ENCODE measurements around the gene BEND3. TPM values are rescaled to one million over a fixed set of nuclear protein-coding genes. Genes with fewer than 3 reads are reported as not detected.
A peak's percentile ranks its signal among the peaks of the same experiment; 100 is the strongest.

Gene BEND3
- total and polyA plus RNA-seq, 12 donors = 0.37 to 2.3 (median 1.3) TPM

DNA sequence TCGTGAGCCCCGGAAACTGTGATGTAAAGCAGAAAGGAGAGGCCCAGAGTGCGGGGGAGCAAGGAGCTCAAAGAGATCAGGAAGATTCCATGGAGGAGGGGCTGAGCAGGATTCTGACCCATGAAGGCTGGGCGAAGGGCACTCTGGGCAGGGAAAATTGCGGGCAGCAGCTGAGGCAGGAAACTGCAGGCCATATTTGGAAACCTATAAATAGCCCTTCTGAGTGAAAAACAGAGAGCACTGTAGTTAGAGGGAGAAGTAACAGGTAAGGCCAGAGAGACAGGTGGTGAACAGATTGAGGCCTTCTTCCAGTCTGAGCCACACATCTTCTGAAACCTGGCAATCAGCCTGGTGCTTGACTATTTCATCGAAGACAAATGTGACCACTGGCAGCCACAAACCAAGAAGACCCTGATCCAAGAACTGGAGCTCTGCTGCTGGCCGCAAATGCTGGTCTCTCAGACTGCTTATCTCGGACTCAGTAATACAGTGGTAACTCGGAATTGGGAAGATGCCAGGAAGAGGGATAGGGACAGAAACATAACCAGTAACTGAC, 14.1 kb upstream of the BEND3 start:
- TF ChIP-seq, protein P1, sequence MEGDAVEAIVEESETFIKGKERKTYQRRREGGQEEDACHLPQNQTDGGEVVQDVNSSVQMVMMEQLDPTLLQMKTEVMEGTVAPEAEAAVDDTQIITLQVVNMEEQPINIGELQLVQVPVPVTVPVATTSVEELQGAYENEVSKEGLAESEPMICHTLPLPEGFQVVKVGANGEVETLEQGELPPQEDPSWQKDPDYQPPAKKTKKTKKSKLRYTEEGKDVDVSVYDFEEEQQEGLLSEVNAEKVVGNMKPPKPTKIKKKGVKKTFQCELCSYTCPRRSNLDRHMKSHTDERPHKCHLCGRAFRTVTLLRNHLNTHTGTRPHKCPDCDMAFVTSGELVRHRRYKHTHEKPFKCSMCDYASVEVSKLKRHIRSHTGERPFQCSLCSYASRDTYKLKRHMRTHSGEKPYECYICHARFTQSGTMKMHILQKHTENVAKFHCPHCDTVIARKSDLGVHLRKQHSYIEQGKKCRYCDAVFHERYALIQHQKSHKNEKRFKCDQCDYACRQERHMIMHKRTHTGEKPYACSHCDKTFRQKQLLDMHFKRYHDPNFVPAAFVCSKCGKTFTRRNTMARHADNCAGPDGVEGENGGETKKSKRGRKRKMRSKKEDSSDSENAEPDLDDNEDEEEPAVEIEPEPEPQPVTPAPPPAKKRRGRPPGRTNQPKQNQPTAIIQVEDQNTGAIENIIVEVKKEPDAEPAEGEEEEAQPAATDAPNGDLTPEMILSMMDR (IDR thresholded peaks at IDR 0.05) = no peak
- ATAC-seq (peak in 7 of 8 donors; percentile 33 to 84 (median 55)), DNase-seq (no peak)
- peaks cover 0 to 13% (median 4%) of the 10 kb centered on the region in 9 donors for H3K4me1 ChIP-seq
- H3K36me3 ChIP-seq = no peaks in the 10 kb centered on the region
- WGBS, 2 donors = 46 to 51% methylated on average over 9 of the region's 9 CpGs
- no peaks in the 10 kb centered on the region for H3K9me3 ChIP-seq
- H3K4me3 ChIP-seq = no peak overlapping the region
- no peaks in the 10 kb centered on the region for H3K27me3 ChIP-seq
- peak overlapping the region in 1 of 10 donors; percentile 37 for H3K27ac ChIP-seq
- intact Hi-C loops (cut with DNase I) = no loop called here

DNA sequence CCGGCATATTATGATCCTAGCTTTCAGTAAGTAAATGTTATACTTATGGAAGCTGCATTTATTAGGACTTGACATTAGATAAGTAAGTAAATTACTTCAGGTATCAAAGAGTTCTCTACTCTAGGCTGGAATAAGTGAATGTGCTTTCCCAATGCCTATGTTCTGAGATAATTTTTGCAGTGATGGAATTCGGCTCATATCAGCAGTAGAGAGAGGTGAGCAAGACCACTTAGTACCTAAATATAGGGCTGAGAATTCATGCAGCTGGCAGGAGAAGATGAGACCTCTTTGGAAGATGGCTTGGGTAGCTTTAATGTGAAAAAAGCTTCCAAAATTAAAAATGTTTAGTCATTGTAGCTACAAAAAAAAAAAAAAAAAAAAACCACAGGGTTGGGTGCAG, 13.3 kb upstream of the BEND3 start:
- WGBS, 2 donors = 67 to 72% methylated on average over 2 of the region's 2 CpGs

DNA sequence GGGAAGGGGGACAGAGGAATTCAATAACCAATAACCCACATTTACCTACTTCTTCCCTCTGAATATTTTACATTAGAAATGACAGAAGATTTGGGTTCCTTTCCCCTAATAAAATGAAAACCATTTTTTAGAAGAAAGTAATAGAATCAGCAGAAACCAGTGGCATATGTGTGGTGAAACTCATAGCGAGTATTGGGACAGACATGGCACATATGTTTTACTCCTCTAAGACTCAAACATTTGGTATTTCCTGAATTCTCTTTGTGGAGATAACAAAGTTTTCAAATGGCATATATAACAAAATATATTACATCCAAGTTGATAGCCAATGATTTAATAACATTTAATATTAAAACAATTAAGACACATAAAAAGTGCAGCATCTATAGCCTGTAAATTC, 12.9 kb upstream of the BEND3 start:
- 79 to 92% methylated on average over 1 of the region's 1 CpG for WGBS, 2 donors
- Histone ChIP-seq H3K4me3 (no peak overlapping the region), H3K36me3 (no peaks in the 10 kb centered on the region), H3K27me3 (no peaks in the 10 kb centered on the region), H3K27ac (no peak overlapping the region), H3K4me1 (peaks cover 0 to 13% (median 4%) of the 10 kb centered on the region in 9 donors), H3K9me3 (no peaks in the 10 kb centered on the region)
- ATAC-seq (no peak), DNase-seq (no peak)
- intact Hi-C loops (cut with DNase I) = no loop called here
- TF ChIP-seq, protein P1 (IDR thresholded peaks at IDR 0.05) = no peak

More for the DNA sequence above, 13.3 kb upstream of the BEND3 start:
- Histone ChIP-seq H3K36me3 (no peaks in the 10 kb centered on the region), H3K9me3 (no peaks in the 10 kb centered on the region), H3K27me3 (no peaks in the 10 kb centered on the region), H3K4me3 (no peak overlapping the region), H3K27ac (no peak overlapping the region), H3K4me1 (peaks cover 0 to 13% (median 4%) of the 10 kb centered on the region in 9 donors)
- ATAC-seq (peak in 1 of 8 donors; percentile 72), DNase-seq (no peak)
- intact Hi-C loops (cut with DNase I) = no loop called here
- TF ChIP-seq, protein P1 (IDR thresholded peaks at IDR 0.05) = no peak

DNA sequence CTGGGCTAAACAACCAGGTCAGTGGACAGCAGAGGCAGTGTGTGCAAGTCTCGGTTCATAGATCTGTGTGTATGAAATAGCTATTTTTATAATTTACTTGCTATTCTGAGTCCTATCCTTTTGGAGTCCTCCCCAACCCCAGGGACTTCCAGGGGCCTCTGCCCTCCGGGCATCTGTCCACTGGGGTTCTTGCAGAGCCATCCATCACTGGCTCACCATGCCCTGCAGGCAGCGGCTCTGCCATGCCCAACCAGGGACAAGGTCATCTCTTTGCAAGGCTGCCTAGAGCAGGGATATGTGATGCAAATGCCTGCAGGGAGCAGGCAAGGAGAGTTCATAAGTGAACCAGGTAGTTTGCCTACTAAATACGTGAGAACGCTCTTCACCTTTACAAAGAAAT, 10.5 kb upstream of the BEND3 start:
- Histone ChIP-seq H3K27ac (no peak overlapping the region), H3K36me3 (no peaks in the 10 kb centered on the region), H3K4me1 (peaks cover 0 to 13% (median 4%) of the 10 kb centered on the region in 9 donors), H3K9me3 (no peaks in the 10 kb centered on the region), H3K27me3 (no peaks in the 10 kb centered on the region), H3K4me3 (no peak overlapping the region)
- TF ChIP-seq, protein P1 (IDR thresholded peaks at IDR 0.05) = no peak
- intact Hi-C loops (cut with DNase I) = no loop called here
- no peak for ATAC-seq
- WGBS, 2 donors = 86 to 90% methylated on average over 5 of the region's 5 CpGs
- no peak for DNase-seq

Measured in heart right ventricle (tissue), 16 donors.